Activated B cell treated with CpG ODN at 0.5 μM for 24 hours (primary cell): ENCODE measurements around the gene FSTL4. TPM values are rescaled to one million over a fixed set of nuclear protein-coding genes. Genes with fewer than 3 reads are reported as not detected.

Experiments
- ATAC-seq: fragments of 200-7000 bp; cut with Tn5 transposase; one replicate; pipeline ENCODE4 v1.10.0; 2021; ENCODE audit warnings: low read depth, mild to moderate bottlenecking, moderate library complexity
- CTCF ChIA-PET: fragments of 350-600 bp; sonication (Branson Sonifier 250); formaldehyde crosslinking; loops from one replicate; lab custom pipeline; 2021; ENCODE audit warnings: antibody characterized with exemption; lab: Charles Lee
- POLR2A ChIA-PET: fragments of 350-600 bp; sonication (Branson Sonifier 250); formaldehyde crosslinking; loops from one replicate; lab custom pipeline; 2021; ENCODE audit warnings: antibody characterized with exemption; lab: Charles Lee
- DNase-seq: peaks from one replicate; pipeline ENCODE4 v3.0.0; 2022
- H3K27ac Mint-ChIP-seq: one replicate; pipeline ENCODE4 v1.8.0; 2020; ENCODE audit warnings: mixed read lengths
- H3K27me3 Mint-ChIP-seq: one replicate; pipeline ENCODE4 v1.8.0; 2021; ENCODE audit warnings: mixed read lengths
- H3K36me3 Mint-ChIP-seq: one replicate; pipeline ENCODE4 v1.8.0; 2021; ENCODE audit warnings: low read depth, mixed read lengths
- H3K4me1 Mint-ChIP-seq: one replicate; pipeline ENCODE4 v1.8.0; 2021; ENCODE audit warnings: mixed read lengths
- H3K4me3 Mint-ChIP-seq: one replicate; pipeline ENCODE4 v1.8.0; 2020; ENCODE audit warnings: mild to moderate bottlenecking, mixed read lengths
- H3K9me3 Mint-ChIP-seq: one replicate; pipeline ENCODE4 v1.8.0; 2020; ENCODE audit warnings: mixed read lengths
- intact Hi-C: fragments of 100-400 bp; cut with micrococcal nuclease; formaldehyde crosslinking; loops from one replicate; pipeline ENCODE4 v1.15.1; 2024
- total RNA-seq: library from RNA; stranded (reverse); gene quantifications from 2 replicates; pipeline ENCODE4 v1.2.3, GENCODE V29; 2022
- TF ChIP-seq, protein P1 (sequence below): fragments of 200-600 bp; IDR thresholded peaks from one replicate; pipeline ENCODE4 v1.8.0; 2022; ENCODE audit warnings: antibody characterized with exemption, mild to moderate bottlenecking

FSTL4 gene
- total RNA-seq, 1 donor from 2014 or later: 1.7 TPM

GRCh38 chr5:133290669-133291240 is 321.6 kb downstream of the FSTL4 start:
- no peaks in the 10 kb centered on the region for H3K27me3 Mint-ChIP-seq
- H3K36me3 Mint-ChIP-seq: no peaks in the 10 kb centered on the region
- no peak overlapping the region for H3K4me3 Mint-ChIP-seq
- no peaks in the 10 kb centered on the region for H3K9me3 Mint-ChIP-seq
- TF ChIP-seq, protein P1, sequence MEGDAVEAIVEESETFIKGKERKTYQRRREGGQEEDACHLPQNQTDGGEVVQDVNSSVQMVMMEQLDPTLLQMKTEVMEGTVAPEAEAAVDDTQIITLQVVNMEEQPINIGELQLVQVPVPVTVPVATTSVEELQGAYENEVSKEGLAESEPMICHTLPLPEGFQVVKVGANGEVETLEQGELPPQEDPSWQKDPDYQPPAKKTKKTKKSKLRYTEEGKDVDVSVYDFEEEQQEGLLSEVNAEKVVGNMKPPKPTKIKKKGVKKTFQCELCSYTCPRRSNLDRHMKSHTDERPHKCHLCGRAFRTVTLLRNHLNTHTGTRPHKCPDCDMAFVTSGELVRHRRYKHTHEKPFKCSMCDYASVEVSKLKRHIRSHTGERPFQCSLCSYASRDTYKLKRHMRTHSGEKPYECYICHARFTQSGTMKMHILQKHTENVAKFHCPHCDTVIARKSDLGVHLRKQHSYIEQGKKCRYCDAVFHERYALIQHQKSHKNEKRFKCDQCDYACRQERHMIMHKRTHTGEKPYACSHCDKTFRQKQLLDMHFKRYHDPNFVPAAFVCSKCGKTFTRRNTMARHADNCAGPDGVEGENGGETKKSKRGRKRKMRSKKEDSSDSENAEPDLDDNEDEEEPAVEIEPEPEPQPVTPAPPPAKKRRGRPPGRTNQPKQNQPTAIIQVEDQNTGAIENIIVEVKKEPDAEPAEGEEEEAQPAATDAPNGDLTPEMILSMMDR: no peak
- no peak for DNase-seq
- POLR2A ChIA-PET: interaction anchor here (0.6 kb wide), 1 partner anchor 223 kb away, joined by 3 read pairs; no protein-coding TSS in a partner anchor
- no peak overlapping the region for H3K27ac Mint-ChIP-seq
- intact Hi-C loops: no loop called here
- ATAC-seq: no peak
- no peaks in the 10 kb centered on the region for H3K4me1 Mint-ChIP-seq
- CTCF ChIA-PET: no interaction called here

DNA sequence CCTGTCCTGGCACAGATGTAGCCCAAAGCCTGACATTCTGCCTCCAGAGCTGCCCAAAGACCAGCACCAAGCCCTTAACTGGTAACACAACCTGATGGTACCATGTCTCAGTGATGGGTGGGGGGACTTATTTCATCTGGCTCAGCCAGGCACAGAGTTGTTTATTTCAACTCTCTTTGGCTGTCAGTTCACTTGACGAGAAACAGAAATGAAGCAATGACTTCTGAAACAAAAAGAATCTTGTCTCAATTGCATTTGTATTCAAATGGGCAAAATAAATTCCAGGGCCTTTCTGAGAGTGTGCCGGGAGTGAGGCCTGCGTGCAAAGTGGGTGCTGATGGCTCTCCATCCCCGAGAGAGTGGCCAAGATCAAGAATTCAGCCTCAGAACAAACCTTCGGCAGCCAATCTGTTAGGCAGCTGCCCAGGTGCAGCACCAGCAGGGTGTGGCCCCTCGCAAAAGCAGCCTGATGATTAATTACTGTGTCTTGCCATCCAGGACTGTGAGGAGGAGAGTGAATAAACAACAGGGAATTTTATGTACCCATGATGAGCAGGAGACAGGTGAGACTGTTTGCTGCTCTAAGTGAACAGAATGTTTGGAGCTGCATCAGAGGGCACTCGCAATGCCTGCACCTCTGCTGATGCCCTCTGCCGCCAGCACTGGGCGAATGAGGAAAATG is 322.5 kb downstream of the FSTL4 start:
- Mint-ChIP-seq H3K27me3 (no peaks in the 10 kb centered on the region), H3K27ac (no peak overlapping the region), H3K4me3 (no peak overlapping the region), H3K9me3 (no peaks in the 10 kb centered on the region), H3K36me3 (no peaks in the 10 kb centered on the region), H3K4me1 (no peaks in the 10 kb centered on the region)
- intact Hi-C loops: no loop called here
- TF ChIP-seq, protein P1: no peak
- ChIA-PET CTCF (no interaction called here), POLR2A (no interaction called here)
- DNase-seq (no peak), ATAC-seq (no peak)

DNA sequence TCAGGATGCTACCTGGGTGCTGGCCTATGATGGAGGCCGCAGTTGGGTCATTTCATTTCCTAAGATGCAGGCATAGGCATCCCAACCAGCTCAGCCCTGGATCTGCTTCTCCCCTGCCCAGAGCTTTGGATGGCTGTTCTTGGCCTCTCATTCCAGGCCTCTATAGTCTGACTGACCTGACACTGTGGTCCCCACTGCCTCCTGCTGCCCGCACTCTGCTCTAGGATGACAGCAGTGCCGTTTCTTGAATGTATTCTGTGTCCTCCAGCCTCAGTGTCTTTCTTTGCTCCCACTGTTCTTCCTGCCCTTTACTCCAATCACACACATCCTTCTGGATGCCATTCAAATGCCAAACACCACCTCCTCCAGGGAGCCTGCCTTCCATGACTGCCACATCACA is 324.8 kb downstream of the FSTL4 start:
- Mint-ChIP-seq H3K27ac (no peak overlapping the region), H3K36me3 (no peaks in the 10 kb centered on the region), H3K27me3 (no peaks in the 10 kb centered on the region), H3K4me3 (no peak overlapping the region), H3K9me3 (no peaks in the 10 kb centered on the region), H3K4me1 (no peaks in the 10 kb centered on the region)
- ChIA-PET CTCF (interaction anchor here (0.8 kb wide), 1 partner anchor 175 kb away, joined by 3 read pairs; no protein-coding TSS in a partner anchor), POLR2A (interaction anchor here (1.1 kb wide), 1 partner anchor 179 kb away, joined by 3 read pairs; no protein-coding TSS in a partner anchor)
- intact Hi-C loops: loop anchor here (1.0 kb wide), 1 partner anchor 176 kb away; no protein-coding TSS in a partner anchor
- ATAC-seq (no peak), DNase-seq (no peak)
- TF ChIP-seq, protein P1: no peak

- ATAC-seq (no peak), DNase-seq (no peak)
- Mint-ChIP-seq H3K9me3 (no peaks in the 10 kb centered on the region), H3K36me3 (no peaks in the 10 kb centered on the region), H3K4me3 (no peak overlapping the region), H3K4me1 (no peaks in the 10 kb centered on the region), H3K27ac (no peak overlapping the region), H3K27me3 (no peaks in the 10 kb centered on the region)
- CTCF ChIA-PET: no interaction called here
- POLR2A ChIA-PET: no interaction called here
- intact Hi-C loops: no loop called here
- TF ChIP-seq, protein P1: no peak
Observed at GRCh38 chr5:133286483-133286882, 325.9 kb downstream of the FSTL4 start.

DNA sequence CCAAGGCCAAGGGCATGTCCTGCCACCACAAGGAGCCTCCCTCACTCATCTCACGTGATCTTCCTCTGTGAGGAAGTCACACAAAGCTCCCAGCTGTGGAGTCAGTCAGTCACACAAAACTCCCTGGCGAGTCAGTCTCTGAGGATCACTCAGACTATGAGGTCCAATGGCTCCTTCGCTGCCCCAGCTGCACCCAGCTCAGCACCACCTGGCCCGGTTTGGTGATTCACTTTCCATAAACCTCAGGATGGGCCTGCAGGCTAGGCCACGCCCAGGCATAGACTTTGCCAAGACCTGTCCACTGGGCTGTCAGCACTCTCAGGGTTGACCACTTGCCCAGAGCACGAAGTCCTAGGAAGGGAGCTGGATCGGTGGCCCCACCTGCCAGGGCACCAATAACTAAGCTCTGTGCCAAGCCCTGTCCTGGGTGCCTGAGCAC is 326.7 kb downstream of the FSTL4 start:
- ATAC-seq: no peak
- H3K27me3 Mint-ChIP-seq: no peaks in the 10 kb centered on the region
- no peak for DNase-seq
- H3K36me3 Mint-ChIP-seq: no peaks in the 10 kb centered on the region
- H3K9me3 Mint-ChIP-seq: no peaks in the 10 kb centered on the region
- TF ChIP-seq, protein P1: no peak
- no peak overlapping the region for H3K27ac Mint-ChIP-seq
- intact Hi-C loops: no loop called here
- CTCF ChIA-PET: no interaction called here
- no peaks in the 10 kb centered on the region for H3K4me1 Mint-ChIP-seq
- POLR2A ChIA-PET: no interaction called here
- H3K4me3 Mint-ChIP-seq: no peak overlapping the region
